ENCODE results near the gene SLC22A17.
"Not testable (repeated sequence)": the region's sequence is repeated elsewhere in the genome, so short reads cannot be mapped to it uniquely, and the experiment has no call there.

The SLC22A17 gene

GRCh38 chr14:23346693-23347405 is 5.8 kb downstream of the SLC22A17 start:
- H3K4me3 ChIP-seq (ENCODE audit: low read depth, low read length) = no peak overlapping the region

GRCh38 chr14:23345987-23346692 is 6.5 kb downstream of the SLC22A17 start:
- H3K4me3 ChIP-seq (ENCODE audit: low read depth, low read length) = no peak overlapping the region

GRCh38 chr14:23344481-23344880 is 8.2 kb downstream of the SLC22A17 start:
- no peak overlapping the region for H3K4me3 ChIP-seq (ENCODE audit: low read depth, low read length)

- no peak overlapping the region for H3K4me3 ChIP-seq (ENCODE audit: low read depth, low read length)
Observed at GRCh38 chr14:23339506-23340268, 13.0 kb downstream of the SLC22A17 start.

- no peak overlapping the region for H3K4me3 ChIP-seq (ENCODE audit: low read depth, low read length)
Observed at GRCh38 chr14:23335623-23336022, 17.1 kb downstream of the SLC22A17 start.

GRCh38 chr14:23327947-23328744 is 24.5 kb downstream of the SLC22A17 start:
- no peak overlapping the region for H3K4me3 ChIP-seq (ENCODE audit: low read depth, low read length)

GRCh38 chr14:23326491-23327332 is 26.0 kb downstream of the SLC22A17 start:
- no peak overlapping the region for H3K4me3 ChIP-seq (ENCODE audit: low read depth, low read length)

GRCh38 chr14:23325746-23326145 is 26.9 kb downstream of the SLC22A17 start:
- H3K4me3 ChIP-seq (ENCODE audit: low read depth, low read length) = not testable (repeated sequence)

- H3K4me3 ChIP-seq (ENCODE audit: low read depth, low read length) = no peak overlapping the region
Observed at GRCh38 chr14:23324993-23325392, 27.7 kb downstream of the SLC22A17 start.

GRCh38 chr14:23324455-23324846 is 28.2 kb downstream of the SLC22A17 start:
- H3K4me3 ChIP-seq (ENCODE audit: low read depth, low read length) = no peak overlapping the region

- H3K4me3 ChIP-seq (ENCODE audit: low read depth, low read length) = no peak overlapping the region
Observed at GRCh38 chr14:23323838-23324454, 28.7 kb downstream of the SLC22A17 start.

GRCh38 chr14:23322568-23323517 is 29.8 kb downstream of the SLC22A17 start:
- peak overlapping the region; percentile 98 for H3K4me3 ChIP-seq (ENCODE audit: low read depth, low read length)

- H3K4me3 ChIP-seq (ENCODE audit: low read depth, low read length) = peak overlapping the region; percentile 98
Observed at GRCh38 chr14:23321572-23322547, 30.8 kb downstream of the SLC22A17 start.

GRCh38 chr14:23320584-23321571 is 31.8 kb downstream of the SLC22A17 start, which contains the start of gene PABPN1:
TSS of gene PABPN1 (plus strand) at chr14:23321457. CDS start at chr14:23321470, 13 bp downstream.
- peak within 1 kb of the TSS; percentile 98 for H3K4me3 ChIP-seq (ENCODE audit: low read depth, low read length)

- H3K4me3 ChIP-seq (ENCODE audit: low read depth, low read length) = peak overlapping the region; percentile 60
Observed at GRCh38 chr14:23319746-23320583, 32.7 kb downstream of the SLC22A17 start.
